Activated CD8-positive, alpha-beta T cell treated with anti-CD3 and anti-CD28 coated beads, Interleukin-2, amount 10 ng/mL, durations not matched to agents 7 days and 5 days (primary cell): ENCODE data around the gene CNPY2. TPM values are rescaled to one million over a fixed set of nuclear protein-coding genes. Genes with fewer than 3 reads are reported as not detected.
"Not testable (repeated sequence)": the region's sequence is repeated elsewhere in the genome, so short reads cannot be mapped to it uniquely, and the experiment has no call there.

Experiments
- ATAC-seq: fragments of 150-1000 bp; cut with Tn5 transposase; one replicate; pipeline ENCODE4 v1.10.0; 2021; ENCODE audit warnings: moderate library complexity
- CTCF ChIA-PET: fragments of 350-600 bp; sonication (Branson Sonifier 250); formaldehyde crosslinking; loops from one replicate; lab custom pipeline; 2021; ENCODE audit warnings: antibody characterized with exemption; lab: Charles Lee
- POLR2A ChIA-PET: fragments of 350-600 bp; sonication (Branson Sonifier 250); formaldehyde crosslinking; loops from one replicate; lab custom pipeline; 2021; ENCODE audit warnings: antibody characterized with exemption; lab: Charles Lee
- DNase-seq: peaks from one replicate; pipeline ENCODE4 v3.0.0-alpha.2; 2020
- H3K27ac Mint-ChIP-seq: one replicate; pipeline ENCODE4 v1.8.0; 2021; ENCODE audit warnings: mild to moderate bottlenecking, mixed read lengths
- H3K27me3 Mint-ChIP-seq: one replicate; pipeline ENCODE4 v1.8.0; 2021; ENCODE audit warnings: low read depth, mixed read lengths
- H3K36me3 Mint-ChIP-seq: one replicate; pipeline ENCODE4 v1.8.0; 2021; ENCODE audit warnings: low read depth, mixed read lengths
- H3K4me1 Mint-ChIP-seq: one replicate; pipeline ENCODE4 v1.8.0; 2021; ENCODE audit warnings: low read depth, mixed read lengths
- H3K4me3 Mint-ChIP-seq: one replicate; pipeline ENCODE4 v1.8.0; 2021; ENCODE audit warnings: mild to moderate bottlenecking, mixed read lengths
- H3K9me3 Mint-ChIP-seq: one replicate; pipeline ENCODE4 v1.8.0; 2022; ENCODE audit warnings: mixed read lengths; ENCODE audit not compliant: insufficient read depth
- total RNA-seq, 2 experiments: library from RNA; stranded (reverse); gene quantifications; one replicate each; pipeline ENCODE4 v1.2.3, GENCODE V29; 2021

CNPY2 gene
- total RNA-seq, 2 experiments from 2014 or later, result 112 to 113 TPM

GRCh38 chr12:56333679-56334489 lies 18.1 kb upstream of the CNPY2 start, which contains the start of gene PAN2:
Gene PAN2 (minus strand): TSS chr12:56334000. CDS start chr12:56333094, 906 bp downstream.
- H3K36me3 Mint-ChIP-seq, result peaks cover 12% of the 10 kb centered on the region
- no peaks in the 10 kb centered on the region for H3K27me3 Mint-ChIP-seq
- ChIA-PET POLR2A (interaction anchor here (0.5 to 4.9 kb wide), 12 partner anchors 13 to 320 kb away, joined by 3 to 34 read pairs (median 4); partner anchors contain the start of genes CNPY2, RNF41, STAT2 and TIMELESS), CTCF (interaction anchor here (1.0 to 4.2 kb wide), 5 partner anchors 8 to 130 kb away, joined by 3 to 21 read pairs (median 7); partner anchors contain the start of genes CNPY2 and STAT2)
- H3K4me1 Mint-ChIP-seq, result peaks cover 45% of the 10 kb centered on the region
- H3K9me3 Mint-ChIP-seq, result no peaks in the 10 kb centered on the region
- peak; percentile 97 for DNase-seq
- ATAC-seq, result peak; percentile 94
- peak within 1 kb of the TSS; percentile 99 for H3K27ac Mint-ChIP-seq
- H3K4me3 Mint-ChIP-seq, result peak within 1 kb of the TSS; percentile 96

GRCh38 chr12:56333197-56333678 lies 17.4 kb upstream of the CNPY2 start:
- Mint-ChIP-seq H3K36me3 (peaks cover 9% of the 10 kb centered on the region), H3K4me1 (peaks cover 38% of the 10 kb centered on the region), H3K4me3 (peak overlapping the region; percentile 96), H3K27ac (peak overlapping the region; percentile 99), H3K9me3 (no peaks in the 10 kb centered on the region), H3K27me3 (no peaks in the 10 kb centered on the region)
- DNase-seq (no peak), ATAC-seq (peak; percentile 16)
- ChIA-PET CTCF (interaction anchor here (1.0 to 4.2 kb wide), 5 partner anchors 9 to 131 kb away, joined by 3 to 21 read pairs (median 7); partner anchors contain the start of genes CNPY2 and STAT2), POLR2A (interaction anchor here (0.5 to 4.9 kb wide), 12 partner anchors 14 to 321 kb away, joined by 3 to 34 read pairs (median 4); partner anchors contain the start of genes CNPY2, RNF41, STAT2 and TIMELESS)

GRCh38 chr12:56332512-56333196 lies 16.9 kb upstream of the CNPY2 start:
- DNase-seq, result no peak
- POLR2A ChIA-PET, result interaction anchor here (0.5 to 4.9 kb wide), 7 partner anchors 15 to 117 kb away, joined by 3 to 34 read pairs (median 4); partner anchors contain the start of genes CNPY2, STAT2 and TIMELESS

GRCh38 chr12:56330936-56331490 lies 15.2 kb upstream of the CNPY2 start:
- DNase-seq, result no peak
- Mint-ChIP-seq H3K4me1 (peaks cover 21% of the 10 kb centered on the region), H3K27me3 (no peaks in the 10 kb centered on the region), H3K36me3 (peaks cover 17% of the 10 kb centered on the region), H3K9me3 (no peaks in the 10 kb centered on the region), H3K4me3 (no peak overlapping the region), H3K27ac (no peak overlapping the region)
- ATAC-seq, result no peak
- ChIA-PET POLR2A (interaction anchor here (0.6 to 4.9 kb wide), 2 partner anchors 14 to 28 kb away, joined by 3 to 34 read pairs; partner anchors contain the start of gene STAT2), CTCF (interaction anchor here (0.6 to 0.9 kb wide), 2 partner anchors 29 to 226 kb away, joined by 3 to 5 read pairs; partner anchors contain the start of gene STAT2)

More at GRCh38 chr12:56332512-56333196, 16.9 kb upstream of the CNPY2 start:
- Mint-ChIP-seq H3K27me3 (no peaks in the 10 kb centered on the region), H3K4me1 (peaks cover 33% of the 10 kb centered on the region), H3K27ac (peak overlapping the region; percentile 99), H3K36me3 (peaks cover 9% of the 10 kb centered on the region), H3K9me3 (no peaks in the 10 kb centered on the region), H3K4me3 (peak overlapping the region; percentile 96)
- CTCF ChIA-PET, result interaction anchor here (1.0 to 4.2 kb wide), 6 partner anchors 9 to 131 kb away, joined by 3 to 21 read pairs (median 6); partner anchors contain the start of genes CNPY2 and STAT2
- ATAC-seq, result no peak

- no peaks in the 10 kb centered on the region for H3K9me3 Mint-ChIP-seq
Measured at GRCh38 chr12:56326533-56326932, 10.7 kb upstream of the CNPY2 start.

GRCh38 chr12:56326126-56326525 lies 10.3 kb upstream of the CNPY2 start:
- ATAC-seq (no peak), DNase-seq (no peak)
- peaks cover 9% of the 10 kb centered on the region for H3K4me1 Mint-ChIP-seq
- CTCF ChIA-PET, result interaction anchor here (1.5 kb wide), 1 partner anchor 138 kb away, joined by 4 read pairs; no protein-coding TSS in a partner anchor
- POLR2A ChIA-PET, result interaction anchor here (1.6 kb wide), 1 partner anchor 34 kb away, joined by 5 read pairs; the partner anchor contains the start of gene STAT2
- H3K27ac Mint-ChIP-seq, result no peak overlapping the region
- no peaks in the 10 kb centered on the region for H3K9me3 Mint-ChIP-seq
- H3K4me3 Mint-ChIP-seq, result no peak overlapping the region
- H3K36me3 Mint-ChIP-seq, result peaks cover 33% of the 10 kb centered on the region
- no peaks in the 10 kb centered on the region for H3K27me3 Mint-ChIP-seq

More at GRCh38 chr12:56326533-56326932, 10.7 kb upstream of the CNPY2 start:
- Mint-ChIP-seq H3K4me1 (peaks cover 10% of the 10 kb centered on the region), H3K27ac (no peak overlapping the region), H3K4me3 (no peak overlapping the region), H3K27me3 (no peaks in the 10 kb centered on the region), H3K36me3 (peaks cover 36% of the 10 kb centered on the region)
- ATAC-seq, result no peak
- CTCF ChIA-PET, result no interaction called here
- POLR2A ChIA-PET, result no interaction called here
- no peak for DNase-seq

GRCh38 chr12:56324206-56324605 lies 8.4 kb upstream of the CNPY2 start:
- H3K36me3 Mint-ChIP-seq, result peaks cover 38% of the 10 kb centered on the region
- ChIA-PET POLR2A (no interaction called here), CTCF (no interaction called here)
- H3K9me3 Mint-ChIP-seq, result no peaks in the 10 kb centered on the region
- H3K4me1 Mint-ChIP-seq, result peaks cover 9% of the 10 kb centered on the region
- no peak overlapping the region for H3K4me3 Mint-ChIP-seq
- no peak overlapping the region for H3K27ac Mint-ChIP-seq
- ATAC-seq (no peak), DNase-seq (no peak)
- H3K27me3 Mint-ChIP-seq, result no peaks in the 10 kb centered on the region

GRCh38 chr12:56321610-56322009 lies 5.8 kb upstream of the CNPY2 start:
- H3K27me3 Mint-ChIP-seq, H3K4me1 Mint-ChIP-seq, POLR2A ChIA-PET, H3K27ac Mint-ChIP-seq, DNase-seq, H3K9me3 Mint-ChIP-seq, H3K4me3 Mint-ChIP-seq, CTCF ChIA-PET, ATAC-seq: not testable (repeated sequence)
- peaks cover 39% of the 10 kb centered on the region for H3K36me3 Mint-ChIP-seq

GRCh38 chr12:56321027-56321426 lies 5.2 kb upstream of the CNPY2 start:
- Mint-ChIP-seq H3K36me3 (peaks cover 35% of the 10 kb centered on the region), H3K4me1 (peaks cover 11% of the 10 kb centered on the region), H3K4me3 (no peak overlapping the region), H3K27ac (no peak overlapping the region), H3K9me3 (no peaks in the 10 kb centered on the region), H3K27me3 (no peaks in the 10 kb centered on the region)
- CTCF ChIA-PET, result interaction anchor here (1.0 kb wide), 2 partner anchors 18 to 143 kb away, joined by 3 read pairs; partner anchors contain the start of gene IL23A
- no peak for ATAC-seq
- no peak for DNase-seq
- POLR2A ChIA-PET, result no interaction called here

- H3K9me3 Mint-ChIP-seq, result no peaks in the 10 kb centered on the region
- H3K36me3 Mint-ChIP-seq, result peaks cover 23% of the 10 kb centered on the region
- H3K4me3 Mint-ChIP-seq, result no peak overlapping the region
- H3K27ac Mint-ChIP-seq, result no peak overlapping the region
- H3K27me3 Mint-ChIP-seq, result no peaks in the 10 kb centered on the region
- ChIA-PET CTCF (interaction anchor here (1.7 to 3.9 kb wide), 4 partner anchors 21 to 147 kb away, joined by 7 to 18 read pairs (median 13); partner anchors contain the start of genes IL23A and STAT2), POLR2A (interaction anchor here (0.5 to 1.8 kb wide), 3 partner anchors 14 to 260 kb away, joined by 3 to 9 read pairs (median 4); partner anchors contain the start of gene PAN2)
- H3K4me1 Mint-ChIP-seq, result peaks cover 16% of the 10 kb centered on the region
- no peak for DNase-seq
- ATAC-seq, result no peak
Measured at GRCh38 chr12:56317675-56318074, 1.9 kb upstream of the CNPY2 start.
